NCI-H187 treated with DMSO at 0.1 percent for 48 hours (cell line): ENCODE data around the gene ALPL.

Experiments
- DNase-seq: peaks from one replicate; lab custom pipeline; 2025; lab: John Stamatoyannopoulos, UW

Gene ALPL

GRCh38 chr1:21598904-21599303 is 89.7 kb downstream of the ALPL start:
- no peak for DNase-seq

GRCh38 chr1:21599402-21599801 is 90.2 kb downstream of the ALPL start:
- no peak for DNase-seq

- DNase-seq: no peak
Observed at GRCh38 chr1:21601278-21602048, 92.2 kb downstream of the ALPL start.

GRCh38 chr1:21603177-21604138 is 94.2 kb downstream of the ALPL start:
- DNase-seq: no peak

GRCh38 chr1:21604208-21604957 is 95.2 kb downstream of the ALPL start:
- no peak for DNase-seq

- DNase-seq: no peak
Observed at GRCh38 chr1:21605012-21605715, 95.9 kb downstream of the ALPL start.

GRCh38 chr1:21605964-21606705 is 96.9 kb downstream of the ALPL start:
- no peak for DNase-seq

- DNase-seq: no peak
Observed at GRCh38 chr1:21607549-21608529, 98.6 kb downstream of the ALPL start.

- no peak for DNase-seq
Observed at GRCh38 chr1:21608798-21609197, 99.6 kb downstream of the ALPL start.

- no peak for DNase-seq
Observed at GRCh38 chr1:21610027-21610426, 100.8 kb downstream of the ALPL start.

- no peak for DNase-seq
Observed at GRCh38 chr1:21610989-21611785, 102.0 kb downstream of the ALPL start.

- DNase-seq: no peak
Observed at GRCh38 chr1:21612057-21612456, 102.8 kb downstream of the ALPL start.

GRCh38 chr1:21613072-21613867 is 104.0 kb downstream of the ALPL start:
- no peak for DNase-seq

GRCh38 chr1:21614419-21615115 is 105.3 kb downstream of the ALPL start:
- no peak for DNase-seq

- no peak for DNase-seq
Observed at GRCh38 chr1:21616372-21616771, 107.1 kb downstream of the ALPL start.

GRCh38 chr1:21617126-21617738 is 108.0 kb downstream of the ALPL start:
- no peak for DNase-seq

- DNase-seq: no peak
Observed at GRCh38 chr1:21618059-21618458, 108.8 kb downstream of the ALPL start.
